Hepatocyte (in vitro differentiated cells): ENCODE results near the gene WDR33.

Source experiments
- CTCF ChIP-seq: fragments of 200-600 bp; sonication (generic); IDR thresholded peaks from 2 replicates; pipeline ENCODE4 v1.5.1; 2016; ENCODE audit warnings: antibody characterized with exemption, mild to moderate bottlenecking; ENCODE audit not compliant: poor library complexity
- EZH2 ChIP-seq: fragments of 200-600 bp; sonication (generic); IDR thresholded peaks from 2 replicates; pipeline ENCODE4 v1.6.1; 2016; ENCODE audit warnings: antibody characterized with exemption, mild to moderate bottlenecking, borderline replicate concordance

- TF ChIP-seq CTCF (no peak), EZH2 (no peak)
Observed at GRCh38 chr2:127726158-127726880, 84.7 kb downstream of the WDR33 start.
